Measurements from ENCODE around the gene OR2L8.

The OR2L8 gene

DNA sequence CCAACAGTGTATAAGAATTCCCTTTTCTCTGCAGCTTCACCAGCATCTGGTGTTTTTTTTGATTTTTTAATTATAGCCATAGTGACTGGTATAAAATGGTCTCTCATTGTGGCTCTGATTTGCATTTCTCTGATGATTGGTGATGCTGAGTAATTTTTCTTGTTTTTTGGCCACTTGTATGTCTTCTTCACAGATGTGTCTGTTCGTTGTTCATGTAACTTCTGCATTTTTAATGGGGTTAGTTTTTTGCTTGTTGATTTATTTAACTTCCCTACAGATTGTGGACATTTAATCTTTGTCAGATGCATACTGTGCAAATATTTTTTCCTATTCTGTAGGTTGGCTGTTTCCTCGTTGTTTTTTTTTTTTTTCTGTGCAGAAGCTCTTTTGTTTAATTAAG lies 44.3 kb downstream of the OR2L8 start:
- DNase-seq (ENCODE audit: low read depth): no peak

GRCh38 chr1:247998811-247999210 lies 50.2 kb downstream of the OR2L8 start:
- no peak for DNase-seq (ENCODE audit: low read depth)

All from stimulated activated CD4-positive, alpha-beta T cell treated with anti-CD3 and anti-CD28 coated beads, Interleukin-2, amount 100 ng/mL, for 4 hours (primary cell).